ENCODE data around the gene MYF5. TPM values are rescaled to one million over a fixed set of nuclear protein-coding genes. Genes with fewer than 3 reads are reported as not detected.

The MYF5 gene
- total RNA-seq, 2 donors from 2014 or later = not detected

DNA sequence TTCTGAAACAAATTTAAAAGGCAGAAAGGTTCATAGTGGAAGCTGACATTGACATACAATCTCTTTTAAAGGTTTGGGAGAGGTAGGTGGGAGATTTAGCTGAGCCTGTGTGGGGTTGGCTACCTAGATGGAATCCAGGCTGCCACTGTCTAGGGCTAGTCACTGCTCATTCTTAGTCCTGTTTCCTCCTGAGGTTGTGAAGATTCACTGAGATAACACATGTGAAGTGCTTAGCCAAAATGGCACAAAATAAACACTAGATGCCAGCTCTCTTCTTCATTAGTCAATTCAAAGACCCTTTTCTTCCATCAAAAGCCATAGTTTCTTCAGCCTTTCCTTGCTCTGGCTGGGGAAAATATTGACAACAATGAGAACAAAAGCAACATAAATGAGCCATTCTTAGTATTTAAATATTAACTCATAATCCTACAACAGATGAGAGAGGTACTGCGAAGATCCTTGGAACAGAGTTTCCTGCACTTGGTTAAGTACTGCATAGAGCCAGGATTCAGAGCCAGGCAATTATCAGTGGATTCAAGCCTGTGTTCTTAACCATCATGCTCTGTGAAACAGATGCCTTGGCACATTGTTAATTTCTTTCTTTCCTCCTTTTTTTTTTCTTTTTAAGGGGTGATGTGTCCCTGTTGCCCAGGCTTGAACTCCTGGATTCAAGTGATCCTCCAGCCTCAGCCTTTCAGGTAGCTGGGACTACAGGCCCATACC lies 5.8 kb upstream of the MYF5 start:
- WGBS, 2 donors = 80 to 81% methylated on average over 1 of the region's 1 CpG
- Histone ChIP-seq H3K27me3 (no peaks in the 10 kb centered on the region), H3K27ac (no peak overlapping the region), H3K9me3 (no peaks in the 10 kb centered on the region), H3K4me1 (peaks cover 11% of the 10 kb centered on the region), H3K4me3 (no peak overlapping the region), H3K36me3 (replicated peaks in 1 of 2; ENCODE audit: insufficient read depth in 1 of 2, low read depth in 2 of 2) (no peaks in the 10 kb centered on the region)
- TF ChIP-seq, protein P1, sequence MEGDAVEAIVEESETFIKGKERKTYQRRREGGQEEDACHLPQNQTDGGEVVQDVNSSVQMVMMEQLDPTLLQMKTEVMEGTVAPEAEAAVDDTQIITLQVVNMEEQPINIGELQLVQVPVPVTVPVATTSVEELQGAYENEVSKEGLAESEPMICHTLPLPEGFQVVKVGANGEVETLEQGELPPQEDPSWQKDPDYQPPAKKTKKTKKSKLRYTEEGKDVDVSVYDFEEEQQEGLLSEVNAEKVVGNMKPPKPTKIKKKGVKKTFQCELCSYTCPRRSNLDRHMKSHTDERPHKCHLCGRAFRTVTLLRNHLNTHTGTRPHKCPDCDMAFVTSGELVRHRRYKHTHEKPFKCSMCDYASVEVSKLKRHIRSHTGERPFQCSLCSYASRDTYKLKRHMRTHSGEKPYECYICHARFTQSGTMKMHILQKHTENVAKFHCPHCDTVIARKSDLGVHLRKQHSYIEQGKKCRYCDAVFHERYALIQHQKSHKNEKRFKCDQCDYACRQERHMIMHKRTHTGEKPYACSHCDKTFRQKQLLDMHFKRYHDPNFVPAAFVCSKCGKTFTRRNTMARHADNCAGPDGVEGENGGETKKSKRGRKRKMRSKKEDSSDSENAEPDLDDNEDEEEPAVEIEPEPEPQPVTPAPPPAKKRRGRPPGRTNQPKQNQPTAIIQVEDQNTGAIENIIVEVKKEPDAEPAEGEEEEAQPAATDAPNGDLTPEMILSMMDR (IDR thresholded peaks at IDR 0.05) = no peak
- no peak for TF ChIP-seq POLR2A (IDR thresholded peaks at IDR 0.05)
- ATAC-seq (no peak), DNase-seq (no peak)
- intact Hi-C loops (cut with DNase I) = no loop called here

DNA sequence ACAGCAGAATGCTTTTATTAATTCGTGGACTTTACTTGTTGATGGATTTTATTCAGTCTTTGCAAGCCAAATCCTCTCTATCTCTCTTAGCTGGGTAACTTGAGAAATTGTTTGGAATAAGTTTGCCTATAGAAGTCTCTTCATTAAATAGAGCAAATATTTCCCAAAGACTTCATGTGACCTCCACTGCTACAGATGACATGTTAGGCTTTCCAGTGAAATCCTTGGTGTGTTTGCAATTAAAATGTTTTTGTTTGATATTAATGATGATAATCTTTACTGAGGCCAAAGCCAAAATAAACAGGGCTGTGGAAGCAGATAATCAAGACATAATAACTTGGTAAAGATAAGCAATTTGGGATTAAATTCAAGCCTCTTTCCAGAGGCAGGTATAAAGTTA lies 4.8 kb upstream of the MYF5 start:
- DNase-seq (no peak), ATAC-seq (no peak)
- no peak overlapping the region for H3K4me3 ChIP-seq
- H3K36me3 ChIP-seq (replicated peaks in 1 of 2; ENCODE audit: insufficient read depth in 1 of 2, low read depth in 2 of 2) = no peaks in the 10 kb centered on the region
- intact Hi-C loops (cut with DNase I) = no loop called here
- H3K27me3 ChIP-seq = peaks cover 0 to 5% of the 10 kb centered on the region in 2 donors
- H3K27ac ChIP-seq = no peak overlapping the region
- TF ChIP-seq, protein P1 (IDR thresholded peaks at IDR 0.05) = no peak
- peaks cover 11% of the 10 kb centered on the region for H3K4me1 ChIP-seq
- 58 to 62% methylated on average over 1 of the region's 1 CpG for WGBS, 2 donors
- no peaks in the 10 kb centered on the region for H3K9me3 ChIP-seq

DNA sequence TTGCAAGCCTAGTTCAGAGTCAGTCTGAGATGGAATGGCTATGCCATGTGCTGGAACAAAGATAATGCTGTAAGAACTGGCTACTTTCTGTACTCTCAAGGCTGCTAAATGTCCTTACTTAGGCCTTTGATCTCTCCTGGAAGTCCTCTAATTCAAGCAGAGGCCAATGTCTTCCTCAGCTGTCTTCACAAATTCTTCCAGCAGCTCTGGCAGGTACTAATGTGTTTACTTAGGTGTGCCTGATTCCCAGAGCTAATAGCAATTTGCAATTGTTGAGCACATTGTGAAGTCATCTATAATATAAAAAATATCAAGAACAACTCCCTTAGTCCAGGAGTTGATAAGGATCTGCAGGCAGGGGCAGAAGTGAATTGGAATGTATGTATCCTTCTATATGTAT lies 3.8 kb upstream of the MYF5 start:
- DNase-seq (no peak), ATAC-seq (no peak)
- Histone ChIP-seq H3K27me3 (peaks cover 0 to 5% of the 10 kb centered on the region in 2 donors), H3K27ac (no peak overlapping the region), H3K9me3 (no peaks in the 10 kb centered on the region), H3K4me3 (no peak overlapping the region), H3K4me1 (peaks cover 11% of the 10 kb centered on the region), H3K36me3 (replicated peaks in 1 of 2; ENCODE audit: insufficient read depth in 1 of 2, low read depth in 2 of 2) (no peaks in the 10 kb centered on the region)
- no peak for TF ChIP-seq POLR2A (IDR thresholded peaks at IDR 0.05)
- TF ChIP-seq, protein P1 (IDR thresholded peaks at IDR 0.05) = no peak
- intact Hi-C loops (cut with DNase I) = no loop called here

DNA sequence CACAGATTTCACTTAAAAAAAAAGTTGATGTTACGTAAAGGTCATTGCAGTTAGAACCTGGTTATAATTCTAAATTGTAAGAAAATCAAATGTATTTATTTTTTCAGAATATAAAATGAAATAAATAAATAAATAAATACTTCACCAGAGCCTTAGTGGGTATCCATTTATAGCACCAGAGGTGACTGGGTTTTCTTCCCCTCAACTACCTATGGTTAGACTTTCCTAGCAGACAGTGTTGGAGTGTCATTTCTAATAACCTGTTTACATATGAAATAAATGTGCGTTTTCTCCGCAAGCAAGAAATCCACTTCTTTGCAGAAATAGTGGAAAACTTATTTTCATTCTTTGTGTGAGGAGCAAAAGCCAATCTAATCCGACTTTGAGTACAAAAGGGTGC lies 3.3 kb upstream of the MYF5 start:
- Histone ChIP-seq H3K27ac (no peak overlapping the region), H3K4me1 (peaks cover 11% of the 10 kb centered on the region), H3K27me3 (peaks cover 0 to 5% of the 10 kb centered on the region in 2 donors), H3K4me3 (no peak overlapping the region), H3K9me3 (no peaks in the 10 kb centered on the region), H3K36me3 (replicated peaks in 1 of 2; ENCODE audit: insufficient read depth in 1 of 2, low read depth in 2 of 2) (no peaks in the 10 kb centered on the region)
- TF ChIP-seq, protein P1 (IDR thresholded peaks at IDR 0.05) = no peak
- no peak for TF ChIP-seq POLR2A (IDR thresholded peaks at IDR 0.05)
- WGBS, 2 donors = 54 to 69% methylated on average over 4 of the region's 4 CpGs
- DNase-seq (no peak), ATAC-seq (no peak)
- intact Hi-C loops (cut with DNase I) = no loop called here

DNA sequence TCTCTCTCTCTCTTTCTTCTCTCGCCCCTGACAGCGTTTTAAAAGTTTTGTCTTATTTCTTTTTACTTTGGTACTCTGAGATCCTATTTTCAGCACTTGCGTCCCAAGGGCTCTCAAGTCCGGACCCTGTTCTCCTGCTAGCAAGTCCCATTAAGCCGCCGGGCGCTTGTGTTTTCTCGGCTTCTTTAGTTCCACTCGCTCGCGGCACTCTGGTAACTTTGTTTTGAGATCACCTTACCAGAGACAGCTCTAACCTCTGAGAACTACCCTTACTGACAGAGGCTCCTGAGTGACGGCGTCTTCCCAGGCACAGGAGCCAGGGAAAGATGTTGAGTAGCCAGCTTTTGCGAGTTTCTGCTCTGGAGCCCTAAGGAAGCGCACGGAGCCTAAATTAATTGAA lies 2.7 kb upstream of the MYF5 start:
- 4 to 6% methylated on average over 16 of the region's 16 CpGs for WGBS, 2 donors
- H3K4me1 ChIP-seq = peaks cover 11% of the 10 kb centered on the region
- no peak for TF ChIP-seq POLR2A (IDR thresholded peaks at IDR 0.05)
- TF ChIP-seq, protein P1 (IDR thresholded peaks at IDR 0.05) = no peak
- H3K27ac ChIP-seq = no peak overlapping the region
- no peak overlapping the region for H3K4me3 ChIP-seq
- H3K27me3 ChIP-seq = peaks cover 0 to 5% of the 10 kb centered on the region in 2 donors
- intact Hi-C loops (cut with DNase I) = no loop called here
- H3K36me3 ChIP-seq (replicated peaks in 1 of 2; ENCODE audit: insufficient read depth in 1 of 2, low read depth in 2 of 2) = no peaks in the 10 kb centered on the region
- no peak for ATAC-seq
- H3K9me3 ChIP-seq = no peaks in the 10 kb centered on the region
- peak in 1 of 4 donors; percentile 13 for DNase-seq
